HUDEP-2 (cell line): ENCODE results near the gene CHD2.

Experiments used
- DNase-seq, 76 experiments: peaks; one replicate each; lab custom pipeline; 2025; ENCODE audit not compliant: unreplicated experiment in 76 of 76; lab: John Stamatoyannopoulos, UW

The CHD2 gene

GRCh38 chr15:92884436-92885223 lies 15.5 kb upstream of the CHD2 start:
- no peak for DNase-seq

GRCh38 chr15:92885224-92886041 lies 14.7 kb upstream of the CHD2 start:
- no peak for DNase-seq

GRCh38 chr15:92886042-92886537 lies 14.0 kb upstream of the CHD2 start:
- no peak for DNase-seq

GRCh38 chr15:92886815-92887214 lies 13.3 kb upstream of the CHD2 start:
- DNase-seq = no peak

GRCh38 chr15:92887869-92888268 lies 12.3 kb upstream of the CHD2 start:
- DNase-seq = no peak

- DNase-seq = no peak
These were observed 10.6 kb upstream of the CHD2 start for GRCh38 chr15:92889390-92890107.

GRCh38 chr15:92891533-92892200 lies 8.5 kb upstream of the CHD2 start:
- DNase-seq = no peak

- DNase-seq = no peak
These were observed 7.9 kb upstream of the CHD2 start for GRCh38 chr15:92892201-92892555.

- DNase-seq = no peak
These were observed 6.9 kb upstream of the CHD2 start for GRCh38 chr15:92893200-92893599.

- no peak for DNase-seq
These were observed 3.6 kb upstream of the CHD2 start for GRCh38 chr15:92896561-92896960.

GRCh38 chr15:92897620-92898019 lies 2.5 kb upstream of the CHD2 start:
- no peak for DNase-seq

- no peak for DNase-seq
These were observed 1.0 kb upstream of the CHD2 start for GRCh38 chr15:92898988-92899582.

GRCh38 chr15:92899601-92899947 lies 550 bp upstream of the CHD2 start:
- DNase-seq = peak in 15 of 76 experiments; percentile 10 to 56 (median 25)

- DNase-seq = no peak
These were observed 577 bp downstream of the CHD2 start for GRCh38 chr15:92900731-92901071.

GRCh38 chr15:92901072-92901761 lies 1.1 kb downstream of the CHD2 start:
- peak in 4 of 76 experiments; percentile 16 to 35 (median 21) for DNase-seq

- DNase-seq = no peak
These were observed 1.9 kb downstream of the CHD2 start for GRCh38 chr15:92901995-92902394.

GRCh38 chr15:92902737-92903593 lies 2.8 kb downstream of the CHD2 start:
- DNase-seq = peak in 8 of 76 experiments; percentile 4 to 51 (median 20)

GRCh38 chr15:92903631-92903965 lies 3.5 kb downstream of the CHD2 start:
- DNase-seq = no peak
